NCI-H187 treated with DMSO at 0.1 percent for 48 hours (cell line): ENCODE measurements around the gene PRADC1.

Experiments used
- DNase-seq: peaks from one replicate; lab custom pipeline; 2025; lab: John Stamatoyannopoulos, UW

PRADC1 gene

GRCh38 chr2:73235315-73236028 is 2.4 kb upstream of the PRADC1 start:
- DNase-seq, result no peak

DNA sequence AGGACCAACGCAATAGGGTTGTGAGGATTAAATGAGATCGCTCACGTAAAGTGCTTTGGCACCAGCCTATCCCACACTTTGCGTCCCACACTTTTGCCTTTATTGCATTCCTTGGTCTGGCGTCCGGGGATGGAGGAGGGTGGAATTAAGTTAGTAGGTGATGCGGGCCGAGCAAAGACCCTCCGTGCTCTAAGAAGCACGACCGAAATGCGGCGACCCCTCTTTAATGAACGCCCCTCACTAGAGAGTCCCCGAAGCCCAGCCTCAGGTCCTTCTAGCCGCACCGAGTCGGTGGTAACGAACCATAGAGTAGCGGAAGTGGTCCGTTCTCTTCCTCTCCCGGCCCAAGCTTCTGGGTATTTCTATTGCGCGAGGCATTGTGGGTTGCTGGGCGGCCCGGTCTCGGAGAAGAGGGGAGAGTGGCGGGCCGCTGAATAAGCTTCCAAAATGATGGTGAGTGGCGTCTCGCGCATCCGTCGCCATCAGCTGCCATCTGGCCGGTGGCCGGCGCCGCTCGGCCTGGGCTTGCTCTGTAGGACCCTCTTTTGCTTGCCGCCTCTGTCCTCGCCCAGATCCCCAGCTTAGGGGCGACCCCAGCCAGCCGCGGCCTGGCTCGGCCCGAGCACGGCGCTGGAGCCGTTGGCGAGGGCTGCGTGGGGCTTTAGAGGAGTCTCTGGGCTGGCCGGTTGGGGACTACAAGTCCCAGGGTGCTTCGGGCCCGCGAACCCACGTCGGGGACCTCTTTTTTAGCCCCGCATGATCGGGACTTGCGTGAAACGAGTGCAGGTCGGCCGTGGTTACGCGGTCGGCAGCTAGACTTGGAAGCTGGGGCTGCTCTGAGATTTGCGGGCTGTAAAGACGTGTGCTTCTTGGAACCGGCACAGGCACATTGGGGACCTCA is 1.1 kb upstream of the PRADC1 start, which contains the start of gene CCT7:
TSS of gene CCT7 (plus strand) at position 377 of the 901 bp plus-strand sequence. CDS start at position 448, 71 bp downstream.
- peak; percentile 47 for DNase-seq

DNA sequence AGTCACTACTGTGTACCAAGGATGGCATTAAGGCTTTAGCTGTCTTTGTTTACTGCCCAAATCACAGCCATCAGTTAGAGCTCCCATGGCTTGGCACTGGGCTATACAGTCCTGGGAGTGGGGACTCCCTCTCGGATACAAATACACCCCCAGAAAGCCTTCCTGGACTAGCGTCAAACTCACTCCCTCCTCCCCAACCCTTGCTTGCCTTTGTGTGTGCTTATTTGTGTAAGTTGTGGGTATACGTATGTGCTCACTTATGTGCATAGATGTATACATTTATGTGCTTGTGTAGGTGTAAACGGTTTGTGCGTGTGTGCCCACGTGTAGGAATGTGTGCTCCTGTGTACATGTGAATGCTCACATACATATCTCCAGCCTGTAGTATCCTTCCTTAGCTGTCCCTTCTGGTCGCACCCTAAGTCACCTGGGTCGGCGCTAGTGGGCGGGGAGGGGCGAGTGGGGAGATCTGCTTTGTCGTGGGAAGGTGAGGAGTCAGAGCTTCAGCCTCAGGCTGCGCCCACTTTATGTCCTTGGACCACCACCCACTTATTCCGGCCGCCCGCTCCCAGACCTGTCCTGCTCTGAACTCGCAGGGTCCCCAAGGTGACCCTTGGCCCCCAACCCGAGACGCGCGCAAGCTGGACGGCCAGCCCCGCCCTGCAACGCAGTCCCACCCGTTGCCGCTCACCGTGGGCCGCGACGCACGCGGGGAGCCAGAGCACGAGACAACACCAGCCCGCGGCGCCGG is 461 bp downstream of the PRADC1 start:
- DNase-seq, result no peak

DNA sequence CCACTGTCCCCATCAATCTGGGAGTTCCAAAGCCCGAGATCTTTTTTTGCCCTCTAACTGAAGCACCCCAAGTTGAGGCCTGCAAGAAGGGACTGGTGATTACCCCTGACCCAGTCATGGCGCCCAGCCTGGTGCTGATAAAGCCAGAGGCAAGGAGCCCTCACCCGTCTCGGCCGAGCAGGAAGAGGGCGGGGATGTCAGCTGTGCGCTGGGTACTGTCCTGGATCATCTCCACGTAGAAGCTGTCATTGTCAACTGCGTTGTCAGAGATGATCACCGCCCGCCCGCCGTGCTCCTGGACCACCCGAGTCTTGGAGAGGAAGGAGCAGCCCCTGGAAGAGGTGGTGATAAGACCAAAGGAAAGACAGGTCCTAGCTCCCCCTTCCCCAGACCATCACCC is 4.4 kb downstream of the PRADC1 start:
- no peak for DNase-seq

- DNase-seq, result no peak
These were observed 6.0 kb downstream of the PRADC1 start for GRCh38 chr2:73227086-73227485.

DNA sequence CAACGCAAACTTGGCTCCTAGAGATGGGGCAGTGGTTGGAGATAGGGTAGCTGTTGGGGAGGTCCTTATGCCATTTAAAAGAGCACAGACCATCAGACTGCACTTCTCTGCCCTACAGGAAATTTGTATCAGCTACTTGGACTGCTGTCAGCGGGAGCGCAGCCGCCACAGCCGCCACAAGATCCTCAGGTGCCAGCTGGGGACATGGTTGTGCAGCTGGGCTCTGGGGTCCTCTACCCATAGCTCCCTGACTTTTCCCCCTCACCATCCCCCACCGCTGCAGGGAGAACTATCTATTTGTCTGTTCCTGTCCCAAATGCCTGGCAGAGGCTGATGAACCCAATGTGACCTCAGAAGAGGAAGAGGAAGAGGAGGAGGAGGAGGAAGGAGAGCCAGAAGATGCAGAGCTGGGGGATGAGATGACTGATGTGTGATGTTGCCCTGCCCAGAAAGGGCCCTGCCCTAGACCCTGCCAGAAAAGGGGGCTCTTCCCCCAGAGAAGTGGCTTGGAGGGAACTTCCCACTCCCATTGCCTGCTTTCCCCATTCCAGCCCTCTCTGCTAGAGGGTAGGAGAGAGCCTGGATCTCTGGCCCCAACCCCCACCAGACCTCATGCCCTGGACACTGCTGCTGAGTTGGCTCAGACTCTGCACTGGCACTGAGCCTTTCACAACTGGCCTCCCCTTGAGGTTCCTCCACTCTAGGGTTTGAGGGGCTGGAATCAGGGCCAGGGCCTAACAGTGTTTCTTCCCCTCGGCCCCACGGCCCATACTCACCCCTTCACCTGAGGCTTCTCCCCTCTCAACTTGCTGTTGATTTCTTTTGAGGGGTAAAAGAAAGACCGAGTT is 7.3 kb downstream of the PRADC1 start:
- DNase-seq, result no peak

GRCh38 chr2:73223821-73224220 is 9.2 kb downstream of the PRADC1 start:
- no peak for DNase-seq

DNA sequence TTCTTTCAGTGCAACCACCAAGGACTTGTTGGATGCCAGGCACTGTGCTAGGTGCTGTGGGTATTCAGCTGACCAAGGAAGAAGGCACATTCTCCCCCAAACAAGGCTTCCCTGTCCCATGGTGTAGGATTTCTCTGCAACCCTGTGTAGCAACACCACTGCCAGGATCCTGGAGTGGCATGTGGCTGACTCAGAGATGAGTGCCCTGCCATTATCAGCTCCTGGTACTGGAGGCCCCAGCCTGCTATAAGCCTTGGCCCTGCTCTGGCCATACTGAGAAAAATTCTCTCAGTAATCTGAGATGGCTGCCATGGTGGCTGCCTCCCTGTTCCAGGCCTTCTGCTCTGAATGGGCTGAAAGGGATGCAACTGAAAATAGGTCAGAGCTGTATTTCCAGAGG is 14.7 kb downstream of the PRADC1 start:
- no peak for DNase-seq

DNA sequence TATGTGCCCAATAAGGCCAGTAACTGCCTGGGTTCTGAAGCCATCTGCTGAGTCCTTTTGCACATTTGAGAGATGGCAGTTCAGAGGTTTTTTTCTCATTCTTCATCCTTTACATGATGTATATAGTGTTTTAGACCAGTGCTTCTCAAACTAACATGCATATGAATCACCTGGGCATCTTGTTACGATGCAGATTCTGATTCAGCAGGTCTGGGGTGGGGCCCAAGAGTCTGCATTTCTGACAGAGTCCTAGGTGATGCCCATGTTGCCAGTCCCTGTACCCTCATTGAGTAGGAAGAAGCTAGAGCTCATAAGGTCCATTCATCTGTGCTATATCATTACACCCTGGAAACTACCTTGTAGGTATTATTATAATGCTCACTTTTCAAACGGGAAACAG is 15.2 kb downstream of the PRADC1 start:
- no peak for DNase-seq

- DNase-seq, result no peak
These were observed 15.9 kb downstream of the PRADC1 start for GRCh38 chr2:73217160-73217559.

DNA sequence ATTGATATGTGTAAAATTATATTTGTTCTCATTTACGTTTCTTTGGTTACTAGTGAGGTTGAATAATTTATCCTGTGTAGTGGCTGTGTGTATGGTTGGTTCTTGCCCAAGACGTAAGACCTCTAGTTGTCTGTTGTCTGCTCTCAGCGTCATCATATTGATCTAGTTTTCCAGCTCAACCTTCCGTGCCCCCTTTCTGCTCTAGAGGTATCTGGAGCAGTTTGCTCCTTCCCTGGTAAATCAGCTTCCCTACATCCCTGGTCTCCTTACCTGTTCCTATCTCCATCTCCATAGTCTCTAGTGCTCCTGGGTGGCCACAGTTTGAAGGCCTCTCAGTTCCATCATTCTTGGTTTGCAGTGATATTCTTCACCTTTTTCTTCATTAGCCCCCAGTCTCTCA is 17.8 kb downstream of the PRADC1 start:
- DNase-seq, result no peak

GRCh38 chr2:73214120-73215035 is 18.7 kb downstream of the PRADC1 start, which contains the start of gene SMYD5:
Gene SMYD5, plus strand, starts transcription at chr2:73214245. Its CDS starts 22 bp downstream, at chr2:73214267.
- no peak for DNase-seq

DNA sequence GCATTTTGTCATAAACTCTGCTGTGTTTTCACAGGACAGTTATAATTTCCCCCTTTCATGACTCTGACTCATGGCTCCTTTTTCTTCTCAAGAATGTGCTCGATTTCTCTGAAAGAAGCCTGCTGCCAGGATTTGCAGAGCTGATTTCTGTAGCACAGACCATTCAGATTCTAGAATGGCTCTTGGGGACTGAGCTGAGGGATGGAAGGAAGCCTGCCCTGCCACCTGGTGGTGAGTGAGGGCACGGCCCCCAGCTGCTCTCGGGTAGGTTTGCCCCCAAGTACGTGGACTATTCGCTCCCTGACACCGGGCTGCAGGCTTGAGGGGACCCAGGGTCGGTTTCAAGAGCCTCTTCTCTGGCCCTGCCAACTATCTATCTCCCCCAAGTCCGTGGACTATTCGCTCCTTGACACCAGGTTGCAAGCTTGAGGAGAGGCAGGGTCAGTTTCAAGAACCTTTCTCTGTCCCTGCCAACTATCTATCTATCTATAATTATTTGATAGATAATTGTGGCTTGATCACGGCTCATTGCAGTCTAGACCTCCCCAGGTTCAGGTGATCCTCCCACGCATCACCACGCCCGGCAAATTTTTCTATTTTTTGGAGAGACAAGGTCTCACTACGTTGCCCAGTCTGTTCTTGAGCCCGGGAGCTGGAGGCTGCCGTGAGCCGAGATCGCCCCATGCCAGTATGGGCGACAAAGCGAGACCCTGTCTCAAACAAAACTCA is 20.4 kb downstream of the PRADC1 start:
- no peak for DNase-seq

DNA sequence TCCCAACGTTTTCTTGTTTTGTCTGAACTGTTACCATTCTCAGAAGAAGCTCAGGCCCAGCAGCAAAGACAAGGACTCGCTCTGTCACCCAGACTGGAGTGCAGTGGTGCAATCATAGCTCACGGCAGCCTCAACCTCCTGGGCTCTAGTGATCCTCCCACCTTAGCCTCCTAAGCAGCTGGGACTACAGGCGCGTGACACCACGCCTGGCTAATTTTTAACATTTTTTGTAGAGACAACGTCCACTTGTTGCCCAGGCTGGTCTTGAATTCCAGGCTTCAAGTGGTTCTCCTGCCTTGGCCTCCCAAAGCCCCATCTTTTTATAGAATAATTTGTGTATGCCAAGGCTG is 21.0 kb downstream of the PRADC1 start:
- no peak for DNase-seq

DNA sequence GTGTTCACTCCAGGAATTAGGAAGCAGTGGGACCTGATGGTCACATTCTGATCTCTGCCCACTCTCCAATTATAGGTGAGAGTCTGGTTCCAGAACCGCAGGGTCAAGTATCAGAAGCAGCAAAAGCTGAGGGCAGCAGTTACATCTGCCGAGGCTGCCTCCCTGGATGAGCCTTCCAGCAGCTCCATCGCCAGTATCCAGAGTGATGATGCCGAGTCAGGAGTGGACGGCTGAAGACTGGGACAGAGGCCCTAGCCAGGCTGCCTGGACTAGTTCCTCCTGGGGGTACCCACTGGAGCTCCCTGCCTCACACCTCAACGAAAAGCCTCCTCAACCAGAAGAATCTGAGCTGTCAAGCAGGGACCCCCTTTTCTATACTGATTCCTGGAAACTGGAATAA is 22.3 kb downstream of the PRADC1 start:
- no peak for DNase-seq

DNA sequence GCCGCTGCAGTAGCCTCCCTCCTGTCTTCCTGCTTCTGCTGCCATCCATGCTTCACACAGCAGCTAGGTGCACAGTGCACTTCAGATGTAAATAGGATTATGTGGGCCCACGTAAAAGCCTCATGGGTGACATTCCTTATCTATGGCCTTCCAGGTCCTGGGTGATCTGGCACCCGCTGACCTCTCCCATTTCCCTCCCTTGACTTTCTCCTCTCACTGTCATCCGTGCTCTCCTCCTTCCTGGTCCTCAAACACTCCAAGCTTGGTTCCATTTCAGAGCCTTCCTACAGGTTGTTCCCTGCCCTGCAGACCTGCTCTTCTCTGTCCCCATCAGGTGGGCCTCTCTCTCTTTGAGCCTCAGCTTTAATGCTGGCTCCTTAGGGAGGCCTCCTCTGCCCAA is 23.0 kb downstream of the PRADC1 start:
- no peak for DNase-seq

DNA sequence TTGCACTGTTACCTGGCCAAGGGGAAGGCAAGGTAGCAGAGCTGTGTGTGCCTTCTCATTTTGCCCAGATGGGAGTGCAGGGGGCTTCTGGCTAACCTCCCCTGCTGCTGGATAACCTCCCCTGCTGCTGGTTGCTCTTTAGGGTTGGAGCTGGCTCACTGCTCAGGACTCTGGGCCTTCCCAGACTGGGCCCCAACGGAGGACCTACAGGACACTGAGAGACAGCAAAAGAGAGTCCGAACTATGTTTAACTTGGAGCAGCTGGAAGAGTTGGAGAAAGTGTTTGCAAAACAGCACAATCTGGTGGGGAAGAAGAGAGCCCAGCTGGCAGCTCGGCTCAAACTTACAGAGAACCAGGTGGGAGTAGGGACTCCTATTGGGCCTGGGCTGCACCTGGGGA is 24.8 kb downstream of the PRADC1 start:
- no peak for DNase-seq

DNA sequence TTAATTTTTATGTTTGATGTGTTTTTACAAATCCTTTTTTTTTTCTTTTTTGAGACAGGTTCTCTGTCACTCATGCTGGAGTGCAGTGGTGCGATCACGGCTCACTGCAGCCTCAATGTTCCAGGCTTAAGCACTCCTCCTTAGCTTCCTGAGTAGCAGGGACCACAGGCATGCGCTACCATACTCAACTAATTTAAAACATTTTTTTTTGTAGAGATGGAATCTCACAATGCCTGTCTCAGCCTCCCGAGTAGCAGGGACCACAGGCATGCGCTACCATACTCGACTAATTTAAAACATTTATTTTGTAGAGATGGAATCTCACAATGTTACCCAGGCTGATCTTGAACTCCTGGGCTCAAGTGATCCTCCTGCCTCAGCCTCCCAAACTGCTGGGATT is 27.4 kb downstream of the PRADC1 start:
- DNase-seq, result no peak

- no peak for DNase-seq
These were observed 29.9 kb downstream of the PRADC1 start for GRCh38 chr2:73203055-73203681.
